ENCODE measurements around the gene PPIL6.
A peak's percentile ranks its signal among the peaks of the same experiment; 100 is the strongest.

Gene PPIL6

GRCh38 chr6:109454496-109455436 lies 14.3 kb upstream of the PPIL6 start:
- in situ Hi-C loops (cut with MboI; ENCODE audit: low pct_unique_long_range_greater_than_20kb, low sequenced_read_pairs, unreplicated experiment) = no loop called here
- no peak for TF ChIP-seq CTCF (IDR thresholded peaks at IDR 0.05; ENCODE audit: extremely low read depth, insufficient read depth, missing control alignments)
- peak; percentile 80 for DNase-seq (ENCODE audit: low spot score)

- no peak for DNase-seq (ENCODE audit: low spot score)
- in situ Hi-C loops (cut with MboI; ENCODE audit: low pct_unique_long_range_greater_than_20kb, low sequenced_read_pairs, unreplicated experiment) = no loop called here
- TF ChIP-seq CTCF (IDR thresholded peaks at IDR 0.05; ENCODE audit: extremely low read depth, insufficient read depth, missing control alignments) = no peak
Measured at GRCh38 chr6:109453594-109454495, 13.4 kb upstream of the PPIL6 start.

GRCh38 chr6:109453156-109453555 lies 12.7 kb upstream of the PPIL6 start:
- DNase-seq (ENCODE audit: low spot score) = no peak
- in situ Hi-C loops (cut with MboI; ENCODE audit: low pct_unique_long_range_greater_than_20kb, low sequenced_read_pairs, unreplicated experiment) = no loop called here
- no peak for TF ChIP-seq CTCF (IDR thresholded peaks at IDR 0.05; ENCODE audit: extremely low read depth, insufficient read depth, missing control alignments)

GRCh38 chr6:109452181-109452580 lies 11.8 kb upstream of the PPIL6 start:
- in situ Hi-C loops (cut with MboI; ENCODE audit: low pct_unique_long_range_greater_than_20kb, low sequenced_read_pairs, unreplicated experiment) = no loop called here
- DNase-seq (ENCODE audit: low spot score) = no peak
- no peak for TF ChIP-seq CTCF (IDR thresholded peaks at IDR 0.05; ENCODE audit: extremely low read depth, insufficient read depth, missing control alignments)

GRCh38 chr6:109451376-109451775 lies 10.9 kb upstream of the PPIL6 start:
- TF ChIP-seq CTCF (IDR thresholded peaks at IDR 0.05; ENCODE audit: extremely low read depth, insufficient read depth, missing control alignments) = no peak
- in situ Hi-C loops (cut with MboI; ENCODE audit: low pct_unique_long_range_greater_than_20kb, low sequenced_read_pairs, unreplicated experiment) = no loop called here
- DNase-seq (ENCODE audit: low spot score) = no peak

- DNase-seq (ENCODE audit: low spot score) = no peak
- no peak for TF ChIP-seq CTCF (IDR thresholded peaks at IDR 0.05; ENCODE audit: extremely low read depth, insufficient read depth, missing control alignments)
- in situ Hi-C loops (cut with MboI; ENCODE audit: low pct_unique_long_range_greater_than_20kb, low sequenced_read_pairs, unreplicated experiment) = no loop called here
Measured at GRCh38 chr6:109450801-109451200, 10.4 kb upstream of the PPIL6 start.
